GM12892 (cell line): ENCODE results near the gene SIK3.

Experiments used
- POLR2A ChIP-seq: IDR thresholded peaks from 2 replicates; pipeline ENCODE4 v1.6.1; 2011; ENCODE audit warnings: low read depth, low read length, control low read depth
- POLR2AphosphoS5 ChIP-seq: IDR thresholded peaks from 2 replicates; pipeline ENCODE4 v1.6.1; 2011; ENCODE audit warnings: low read depth, low read length, control low read depth

DNA sequence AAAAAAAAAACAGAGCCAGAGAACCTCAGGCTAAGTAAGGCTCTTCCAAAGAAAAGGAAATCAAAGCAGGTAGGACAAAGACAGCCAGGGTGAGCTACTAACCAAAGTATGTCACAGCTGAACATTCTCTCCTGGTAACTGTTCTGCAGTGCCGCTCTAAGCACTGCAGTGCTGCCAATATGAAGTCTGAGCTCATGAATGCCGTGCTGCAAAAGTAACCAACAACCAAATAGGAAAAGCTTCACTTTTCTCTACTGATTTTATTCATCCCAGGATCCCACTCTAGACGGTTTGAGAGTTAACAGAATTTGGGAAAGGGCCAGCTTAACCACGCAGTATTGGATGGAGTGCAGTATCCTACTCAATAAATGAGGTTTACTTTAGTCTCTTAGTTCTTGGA, 3.5 kb downstream of the SIK3 start:
- no peak for TF ChIP-seq POLR2AphosphoS5
- no peak for TF ChIP-seq POLR2A
